SK-N-MC (cell line): ENCODE measurements around the gene BCAS1.

Experiments
- EZH2 ChIP-seq: fragments of 200-600 bp; sonication (generic); IDR thresholded peaks from one replicate; pipeline ENCODE4 v1.6.1; 2017; ENCODE audit warnings: antibody characterized with exemption
- POLR2AphosphoS5 ChIP-seq: IDR thresholded peaks from 2 replicates; pipeline ENCODE4 v1.6.1; 2012; ENCODE audit warnings: mild to moderate bottlenecking, low read depth, low read length, borderline replicate concordance

DNA sequence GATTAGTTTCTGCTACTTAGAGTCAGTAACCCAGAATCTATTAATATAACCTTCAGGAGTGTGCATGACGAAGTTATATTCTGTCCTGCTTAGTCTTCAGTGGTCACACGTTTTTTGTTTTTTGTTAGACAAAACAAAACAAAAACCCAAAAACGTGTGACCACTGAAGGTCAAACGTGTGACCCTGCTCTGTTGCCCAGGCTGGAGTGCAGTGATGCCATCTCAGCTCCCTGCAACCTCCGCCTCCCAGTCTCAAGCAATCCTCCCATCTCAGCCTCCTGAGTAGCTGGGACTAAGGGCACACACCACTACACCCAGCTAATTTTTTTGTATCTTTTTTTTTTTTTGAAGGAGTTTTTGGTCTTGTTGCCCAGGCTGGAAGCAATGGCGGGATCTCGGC lies 142.4 kb downstream of the BCAS1 start:
- TF ChIP-seq EZH2 (no peak), POLR2AphosphoS5 (no peak)
